GM19328 (cell line): ENCODE data around the gene LDHD.
"Not testable (repeated sequence)": the region's sequence is repeated elsewhere in the genome, so short reads cannot be mapped to it uniquely, and the experiment has no call there.

Experiments
- ATAC-seq: cut with Tn5 transposase; IDR thresholded peaks from one replicate; pipeline ENCODE4 v1.9.1; 2021; ENCODE audit warnings: mild to moderate bottlenecking, moderate library complexity; ENCODE audit not compliant: unreplicated experiment

LDHD gene

GRCh38 chr16:75100603-75100990 is 16.0 kb downstream of the LDHD start:
- ATAC-seq, result no peak

GRCh38 chr16:75099738-75100602 is 16.6 kb downstream of the LDHD start:
- ATAC-seq, result no peak

- ATAC-seq, result no peak
Measured at GRCh38 chr16:75099075-75099667, 17.4 kb downstream of the LDHD start.

GRCh38 chr16:75097941-75098901 is 18.4 kb downstream of the LDHD start:
- no peak for ATAC-seq

- ATAC-seq, result no peak
Measured at GRCh38 chr16:75097191-75097761, 19.3 kb downstream of the LDHD start.

GRCh38 chr16:75096656-75097055 is 19.9 kb downstream of the LDHD start:
- ATAC-seq, result no peak

- no peak for ATAC-seq
Measured at GRCh38 chr16:75095204-75095621, 21.4 kb downstream of the LDHD start.

GRCh38 chr16:75093598-75094540 is 22.7 kb downstream of the LDHD start:
- no peak for ATAC-seq

- ATAC-seq, result no peak
Measured at GRCh38 chr16:75092777-75093176, 23.8 kb downstream of the LDHD start.

GRCh38 chr16:75091619-75092018 is 25.0 kb downstream of the LDHD start:
- ATAC-seq, result not testable (repeated sequence)

- ATAC-seq, result not testable (repeated sequence)
Measured at GRCh38 chr16:75090899-75091298, 25.7 kb downstream of the LDHD start.

- ATAC-seq, result no peak
Measured at GRCh38 chr16:75089486-75090202, 26.9 kb downstream of the LDHD start.

GRCh38 chr16:75088934-75089333 is 27.6 kb downstream of the LDHD start:
- ATAC-seq, result no peak

- ATAC-seq, result no peak
Measured at GRCh38 chr16:75088216-75088615, 28.4 kb downstream of the LDHD start.

GRCh38 chr16:75087375-75087979 is 29.1 kb downstream of the LDHD start:
- ATAC-seq, result no peak

GRCh38 chr16:75086688-75087374 is 29.7 kb downstream of the LDHD start:
- ATAC-seq, result no peak

- no peak for ATAC-seq
Measured at GRCh38 chr16:75086281-75086680, 30.3 kb downstream of the LDHD start.

- no peak for ATAC-seq
Measured at GRCh38 chr16:75085556-75085955, 31.0 kb downstream of the LDHD start.
